Gastroesophageal sphincter (tissue), 3 donors: ENCODE data around the gene NUP98.

Experiments used
- EP300 ChIP-seq: sonication (generic); formaldehyde crosslinking; IDR thresholded peaks from one replicate; pipeline ENCODE4 v1.6.1; 2017; ENCODE audit warnings: antibody characterized with exemption, mild to moderate bottlenecking
- POLR2A ChIP-seq, 2 donors: fragments of 450-650 bp; IDR thresholded peaks; one replicate each; pipeline ENCODE4 v1.6.1; 2017; ENCODE audit warnings: antibody characterized with exemption in 2 of 2, mild to moderate bottlenecking in 2 of 2, moderate library complexity in 1 of 2
- POLR2AphosphoS5 ChIP-seq: sonication (generic); formaldehyde crosslinking; IDR thresholded peaks from one replicate; pipeline ENCODE4 v1.6.1; 2017; ENCODE audit warnings: antibody characterized with exemption
- TF ChIP-seq, protein P1 (sequence below), 4 experiments: fragments of 200-600 bp in 2 of 4; fragments of 450-650 bp in 2 of 4; sonication (generic) in 1 of 4; IDR thresholded peaks; one replicate each; pipeline ENCODE4 v1.5.1; 2017 to 2019; ENCODE audit warnings: antibody characterized with exemption in 4 of 4, mild to moderate bottlenecking in 2 of 4, moderate library complexity in 2 of 4

DNA sequence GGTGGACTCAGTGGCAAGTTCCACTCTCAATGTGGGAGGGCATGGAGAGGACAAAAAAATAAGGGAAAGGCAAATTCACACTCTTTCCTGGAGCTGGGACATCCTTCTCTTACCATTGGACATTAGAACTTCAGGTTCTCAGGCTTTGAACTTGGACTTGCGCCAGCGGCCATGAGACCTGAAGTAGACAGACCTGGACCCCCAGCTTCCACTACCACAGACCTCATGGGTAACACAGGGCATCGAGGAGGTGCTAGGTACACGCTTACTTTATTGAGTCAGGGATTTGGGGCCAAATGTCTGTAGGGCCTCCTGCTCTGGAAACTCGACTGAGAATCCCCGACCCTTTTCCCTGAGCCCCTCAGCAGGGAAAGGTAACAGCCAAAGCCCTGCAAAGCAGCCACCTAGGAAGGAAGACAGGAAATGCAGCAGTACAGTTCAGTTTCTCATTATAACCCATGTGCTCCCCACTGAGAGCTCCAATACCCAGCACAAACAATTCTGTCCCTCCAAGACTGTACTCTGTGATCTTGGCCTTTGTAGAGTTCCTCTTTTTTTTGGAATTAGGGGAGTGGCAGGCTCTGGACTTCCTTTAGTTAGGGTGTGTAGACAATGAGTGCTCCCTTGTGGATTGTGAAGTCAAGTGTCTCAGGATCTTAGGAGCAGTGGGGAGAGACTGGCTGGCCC lies 131.9 kb downstream of the NUP98 start:
- TF ChIP-seq, protein P1, sequence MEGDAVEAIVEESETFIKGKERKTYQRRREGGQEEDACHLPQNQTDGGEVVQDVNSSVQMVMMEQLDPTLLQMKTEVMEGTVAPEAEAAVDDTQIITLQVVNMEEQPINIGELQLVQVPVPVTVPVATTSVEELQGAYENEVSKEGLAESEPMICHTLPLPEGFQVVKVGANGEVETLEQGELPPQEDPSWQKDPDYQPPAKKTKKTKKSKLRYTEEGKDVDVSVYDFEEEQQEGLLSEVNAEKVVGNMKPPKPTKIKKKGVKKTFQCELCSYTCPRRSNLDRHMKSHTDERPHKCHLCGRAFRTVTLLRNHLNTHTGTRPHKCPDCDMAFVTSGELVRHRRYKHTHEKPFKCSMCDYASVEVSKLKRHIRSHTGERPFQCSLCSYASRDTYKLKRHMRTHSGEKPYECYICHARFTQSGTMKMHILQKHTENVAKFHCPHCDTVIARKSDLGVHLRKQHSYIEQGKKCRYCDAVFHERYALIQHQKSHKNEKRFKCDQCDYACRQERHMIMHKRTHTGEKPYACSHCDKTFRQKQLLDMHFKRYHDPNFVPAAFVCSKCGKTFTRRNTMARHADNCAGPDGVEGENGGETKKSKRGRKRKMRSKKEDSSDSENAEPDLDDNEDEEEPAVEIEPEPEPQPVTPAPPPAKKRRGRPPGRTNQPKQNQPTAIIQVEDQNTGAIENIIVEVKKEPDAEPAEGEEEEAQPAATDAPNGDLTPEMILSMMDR (IDR thresholded peaks at IDR 0.05): no peak
- TF ChIP-seq POLR2AphosphoS5 (no peak), POLR2A (IDR thresholded peaks at IDR 0.05) (no peak), EP300 (no peak)
